Measurements from ENCODE around the gene TMEM150B.

- TF ChIP-seq POLR2AphosphoS5 (IDR thresholded peaks at IDR 0.05; ENCODE audit: borderline replicate concordance, low read depth, low read length) (no peak), EZH2 (IDR thresholded peaks at IDR 0.05) (no peak), FOXP2 (optimal IDR thresholded peaks at IDR 0.05; ENCODE audit: control extremely low read depth, extremely low read length, insufficient read depth) (no peak)
These were observed 40.8 kb upstream of the TMEM150B start for GRCh38 chr19:55365964-55366363.
